DND-41 (cell line): ENCODE measurements around the gene USP10.

ENCODE experiments used
- ATAC-seq: fragments of 200-7000 bp; cut with Tn5 transposase; 3 replicates; pipeline ENCODE4 v1.9.1; 2021; ENCODE audit warnings: low read depth; ENCODE audit not compliant: insufficient read depth
- DNase-seq: peaks from one replicate; pipeline ENCODE4 v3.0.0-alpha.2; 2020
- H2AFZ ChIP-seq: 2 replicates; pipeline ENCODE4 v1.6.0; 2012; ENCODE audit warnings: low read depth, low read length
- H3K27ac ChIP-seq: 2 replicates; pipeline ENCODE4 v1.5.1; 2012; ENCODE audit warnings: low read length, inconsistent platforms
- H3K27me3 ChIP-seq: fragments of 200-600 bp; sonication (generic); 2 replicates; pipeline ENCODE4 v1.6.0; 2012; ENCODE audit warnings: low read length, mild to moderate bottlenecking, inconsistent platforms; ENCODE audit not compliant: insufficient read depth, poor library complexity
- H3K36me3 ChIP-seq: 2 replicates; pipeline ENCODE4 v1.5.1; 2012; ENCODE audit warnings: low read length, inconsistent platforms; ENCODE audit not compliant: insufficient read depth
- H3K4me1 ChIP-seq: 2 replicates; pipeline ENCODE4 v1.5.1; 2012; ENCODE audit warnings: mild to moderate bottlenecking, low read length; ENCODE audit not compliant: insufficient read depth
- H3K4me2 ChIP-seq: 2 replicates; pipeline ENCODE4 v1.6.0; 2012; ENCODE audit warnings: mild to moderate bottlenecking, moderate library complexity, low read length, inconsistent platforms; ENCODE audit not compliant: insufficient read depth
- H3K4me3 ChIP-seq, 2 experiments: fragments of 200-600 bp in 1 of 2; shearing (Covaris generic) in 1 of 2; 2 replicates each; pipeline ENCODE4 v1.5.1; 2012 to 2016; ENCODE audit warnings: inconsistent platforms in 2 of 2, low read length in 2 of 2, mild to moderate bottlenecking in 2 of 2, low read depth in 1 of 2, moderate library complexity in 1 of 2
- H3K79me2 ChIP-seq: 2 replicates; pipeline ENCODE4 v1.6.0; 2012; ENCODE audit warnings: low read length, inconsistent platforms; ENCODE audit not compliant: insufficient read depth
- H3K9ac ChIP-seq: 2 replicates; pipeline ENCODE4 v1.6.0; 2012; ENCODE audit warnings: low read depth, mild to moderate bottlenecking, inconsistent platforms, low read length, moderate library complexity
- H3K9me3 ChIP-seq: 2 replicates; pipeline ENCODE4 v1.5.1; 2012; ENCODE audit warnings: low read length, moderate library complexity, mild to moderate bottlenecking, inconsistent platforms; ENCODE audit not compliant: insufficient read depth, severe bottlenecking
- H4K20me1 ChIP-seq: 2 replicates; pipeline ENCODE4 v1.6.0; 2012; ENCODE audit warnings: low read length; ENCODE audit not compliant: insufficient read depth
- EZH2 ChIP-seq: IDR thresholded peaks from 3 replicates; pipeline ENCODE4 v1.6.1; 2012; ENCODE audit warnings: borderline replicate concordance, low read depth, mild to moderate bottlenecking, moderate library complexity, low read length, inconsistent platforms; ENCODE audit not compliant: severe bottlenecking
- TF ChIP-seq, protein P1 (sequence below): IDR thresholded peaks from 2 replicates; pipeline ENCODE4 v1.5.1; 2012; ENCODE audit warnings: borderline replicate concordance, low read length, moderate library complexity, mild to moderate bottlenecking; ENCODE audit not compliant: poor library complexity, severe bottlenecking; ENCODE audit errors: extremely low read depth

Gene USP10

DNA sequence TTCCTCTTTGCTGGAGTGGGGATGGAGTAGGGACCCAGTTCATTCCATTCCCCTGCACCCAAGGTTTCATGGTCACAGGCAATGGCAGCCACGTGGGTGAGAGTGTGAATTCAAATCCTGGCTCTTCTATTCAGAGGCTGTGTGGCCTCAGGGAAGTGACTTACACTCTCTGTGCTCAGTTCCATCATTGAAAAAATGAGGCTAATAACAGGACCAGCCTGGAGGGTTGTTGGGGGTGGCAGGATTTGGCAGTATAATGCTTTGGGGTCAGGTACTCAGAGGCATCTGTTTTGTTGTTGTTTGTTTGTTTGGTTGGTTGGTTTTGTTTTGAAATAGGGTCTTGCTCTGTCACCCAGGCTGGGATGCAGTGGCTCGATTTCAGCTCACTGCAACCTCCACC is 117.8 kb downstream of the USP10 start:
- TF ChIP-seq EZH2: no peak
- TF ChIP-seq, protein P1, sequence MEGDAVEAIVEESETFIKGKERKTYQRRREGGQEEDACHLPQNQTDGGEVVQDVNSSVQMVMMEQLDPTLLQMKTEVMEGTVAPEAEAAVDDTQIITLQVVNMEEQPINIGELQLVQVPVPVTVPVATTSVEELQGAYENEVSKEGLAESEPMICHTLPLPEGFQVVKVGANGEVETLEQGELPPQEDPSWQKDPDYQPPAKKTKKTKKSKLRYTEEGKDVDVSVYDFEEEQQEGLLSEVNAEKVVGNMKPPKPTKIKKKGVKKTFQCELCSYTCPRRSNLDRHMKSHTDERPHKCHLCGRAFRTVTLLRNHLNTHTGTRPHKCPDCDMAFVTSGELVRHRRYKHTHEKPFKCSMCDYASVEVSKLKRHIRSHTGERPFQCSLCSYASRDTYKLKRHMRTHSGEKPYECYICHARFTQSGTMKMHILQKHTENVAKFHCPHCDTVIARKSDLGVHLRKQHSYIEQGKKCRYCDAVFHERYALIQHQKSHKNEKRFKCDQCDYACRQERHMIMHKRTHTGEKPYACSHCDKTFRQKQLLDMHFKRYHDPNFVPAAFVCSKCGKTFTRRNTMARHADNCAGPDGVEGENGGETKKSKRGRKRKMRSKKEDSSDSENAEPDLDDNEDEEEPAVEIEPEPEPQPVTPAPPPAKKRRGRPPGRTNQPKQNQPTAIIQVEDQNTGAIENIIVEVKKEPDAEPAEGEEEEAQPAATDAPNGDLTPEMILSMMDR: no peak

DNA sequence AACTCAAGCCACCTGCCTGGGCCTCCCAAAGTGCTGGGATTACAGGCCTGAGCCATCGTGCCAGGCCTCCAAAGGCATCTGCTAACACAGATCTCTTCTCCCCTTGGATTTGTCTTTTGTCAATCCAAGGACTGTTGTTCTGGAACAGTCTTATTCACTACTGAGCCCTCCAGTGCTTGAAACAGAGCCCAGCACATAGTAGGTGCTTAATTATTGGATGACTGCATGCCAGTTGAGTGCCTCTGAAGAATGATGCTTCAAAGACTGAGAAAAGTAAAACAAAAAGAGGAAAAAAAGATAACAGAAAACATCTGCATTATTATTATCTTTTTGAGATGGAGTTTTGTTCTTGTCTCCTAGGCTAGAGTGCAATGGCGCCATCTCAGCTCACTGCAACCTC is 118.3 kb downstream of the USP10 start:
- peaks cover 15% of the 10 kb centered on the region for H3K27me3 ChIP-seq
- H3K36me3 ChIP-seq: no peaks in the 10 kb centered on the region
- H4K20me1 ChIP-seq: peaks cover 18% of the 10 kb centered on the region
- peaks cover 15% of the 10 kb centered on the region for H3K4me1 ChIP-seq
- H3K4me3 ChIP-seq: no peak overlapping the region
- no peak for DNase-seq
- H3K27ac ChIP-seq: no peak overlapping the region
- H3K79me2 ChIP-seq: no peaks in the 10 kb centered on the region
- H3K9ac ChIP-seq: no peak overlapping the region
- no peak overlapping the region for H2AFZ ChIP-seq
- no peak overlapping the region for H3K4me2 ChIP-seq
- ATAC-seq: no peak
- no peaks in the 10 kb centered on the region for H3K9me3 ChIP-seq
- no peak for TF ChIP-seq EZH2
- TF ChIP-seq, protein P1: no peak

More for the DNA sequence above, 117.8 kb downstream of the USP10 start:
- ATAC-seq (no peak), DNase-seq (no peak)
- Histone ChIP-seq H2AFZ (no peak overlapping the region), H4K20me1 (peaks cover 18% of the 10 kb centered on the region), H3K4me1 (peaks cover 15% of the 10 kb centered on the region), H3K4me3 (no peak overlapping the region), H3K36me3 (no peaks in the 10 kb centered on the region), H3K79me2 (no peaks in the 10 kb centered on the region), H3K27ac (no peak overlapping the region), H3K27me3 (peaks cover 15% of the 10 kb centered on the region), H3K9ac (no peak overlapping the region), H3K4me2 (no peak overlapping the region), H3K9me3 (no peaks in the 10 kb centered on the region)

DNA sequence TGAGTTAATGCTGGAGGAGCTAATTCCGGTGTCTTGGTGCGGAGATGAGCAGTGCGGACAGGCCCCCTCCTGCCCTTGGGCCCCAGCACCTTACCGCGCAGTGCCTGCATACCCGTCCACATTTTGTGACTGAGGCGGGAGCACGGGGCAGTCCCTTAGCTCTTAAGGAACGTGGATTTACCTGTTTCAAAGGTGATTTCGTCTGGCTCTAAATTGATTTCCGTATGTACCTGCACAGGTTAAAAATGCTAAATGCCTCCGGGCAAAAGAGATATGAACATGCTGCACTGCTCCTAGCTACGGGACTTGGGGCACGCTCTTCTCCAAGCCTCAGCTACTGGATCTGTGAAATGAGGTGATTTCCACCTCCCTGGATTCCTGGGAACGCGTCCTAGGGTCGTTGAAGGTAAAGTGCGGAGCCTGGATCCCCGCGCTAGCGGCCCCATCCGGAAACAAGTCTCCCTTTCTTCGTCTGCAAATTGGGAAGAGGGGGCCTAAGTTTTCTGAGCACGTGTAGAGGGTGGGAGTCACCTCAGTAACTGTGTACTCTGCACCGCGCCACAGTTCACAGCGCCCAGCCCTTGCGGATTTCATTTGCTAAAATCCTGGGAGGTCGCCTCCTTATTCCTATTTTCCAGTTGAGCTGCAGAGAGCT is 119.3 kb downstream of the USP10 start:
- H3K4me3 ChIP-seq: peak overlapping the region in 1 of 2 experiments; percentile 37; a peak in 2 of 4 replicates
- DNase-seq (no peak), ATAC-seq (no peak)
- peaks cover 15% of the 10 kb centered on the region for H3K4me1 ChIP-seq
- H4K20me1 ChIP-seq: peaks cover 15% of the 10 kb centered on the region
- H2AFZ ChIP-seq: no peak overlapping the region
- TF ChIP-seq, protein P1: no peak
- no peak for TF ChIP-seq EZH2
- H3K9ac ChIP-seq: no peak overlapping the region
- H3K27ac ChIP-seq: no peak overlapping the region
- H3K9me3 ChIP-seq: no peaks in the 10 kb centered on the region
- no peaks in the 10 kb centered on the region for H3K79me2 ChIP-seq
- H3K36me3 ChIP-seq: no peaks in the 10 kb centered on the region
- peak overlapping the region; percentile 85 for H3K4me2 ChIP-seq
- peaks cover 15% of the 10 kb centered on the region for H3K27me3 ChIP-seq
